Psoas muscle (tissue), 8 donors: ENCODE data around the gene AGAP3. TPM values are rescaled to one million over a fixed set of nuclear protein-coding genes. Genes with fewer than 3 reads are reported as not detected.

Experiments
- ATAC-seq, 4 donors: fragments of 200-7000 bp; cut with Tn5 transposase; one replicate each; pipeline ENCODE4 v1.9.1; 2020; ENCODE audit warnings: moderate library complexity in 3 of 4, mild to moderate bottlenecking in 2 of 4
- DNase-seq, 2 donors: peaks; one replicate each; pipeline ENCODE4 v3.0.0-alpha.2; 2020
- H3K27ac ChIP-seq: fragments of 200-600 bp; one replicate; pipeline ENCODE4 v1.8.0; 2022
- H3K27me3 ChIP-seq, 3 donors: fragments of 200-600 bp in 1 of 3; one replicate each; pipeline versions ENCODE4 v1.6.1 to v1.8.0; 2013 to 2022; ENCODE audit warnings: low read length in 2 of 3, mild to moderate bottlenecking in 2 of 3, moderate library complexity in 1 of 3; ENCODE audit not compliant: insufficient read depth in 3 of 3
- H3K36me3 ChIP-seq, 2 donors: fragments of 200-600 bp in 1 of 2; one replicate each; pipeline versions ENCODE4 v1.6.1 to v1.8.0; 2013 to 2022; ENCODE audit warnings: low read depth in 1 of 2, mild to moderate bottlenecking in 1 of 2, moderate library complexity in 1 of 2; ENCODE audit not compliant: insufficient read depth in 1 of 2
- H3K4me1 ChIP-seq: fragments of 200-600 bp; one replicate; pipeline ENCODE4 v1.8.0; 2022
- H3K4me3 ChIP-seq: fragments of 200-600 bp; one replicate; pipeline ENCODE4 v1.8.0; 2022; ENCODE audit warnings: mild to moderate bottlenecking
- H3K9me3 ChIP-seq: fragments of 200-600 bp; one replicate; pipeline ENCODE4 v1.8.0; 2022
- whole genome bisulfite sequencing, 3 donors: extraction: QIAGEN DNeasy Blood & Tissue Kit; methylation state at CpG; one replicate each; pipeline versions ENCODE4 v1.1.6 to v1.1.7; 2013; 5-methylcytosine and 5-hydroxymethylcytosine counted together
- intact Hi-C, 2 donors: fragments of 100-400 bp; cut with DNase I; formaldehyde crosslinking; loops; one replicate each; pipeline versions ENCODE4 v1.11.0 to v1.14.2; 2022
- polyA plus RNA-seq, 3 donors: library from polyadenylated mRNA; stranded (reverse); fragments of 200-250 nt; gene quantifications; one replicate each; pipeline ENCODE4 v1.2.3, GENCODE V29; 2013
- total RNA-seq, 4 donors: library from RNA; stranded (reverse); fragmentation: NEBNext Ultra II Directional in 2 of 4; extraction: Animal tissue kit (Norgen Biotek cat#: 25700) in 2 of 4; gene quantifications; one replicate each; pipeline versions ENCODE4 v1.2.1 to v1.2.4, GENCODE V29; 2021 to 2023
- TF ChIP-seq, protein P1 (sequence below): fragments of 200-600 bp; IDR thresholded peaks from one replicate; pipeline ENCODE4 v1.8.0; 2022; ENCODE audit warnings: antibody characterized with exemption
- donor health status: healthy with polysubstance abuse.
- donor health status: DM: no; HTN: no; CAD: no; lungs with moderate emphysema.
- donor health status: Bipolar disorder and iron deficiency.
- donor health status: healthy.
- donor health status: DM: yes; HTN: yes; CAD: no.
- donor health status: DM: no; HTN: no; CAD: no.
- donor health status: DM: no; HTN: no; CAD: no.
- donor health status: DM: yes; HTN: yes; CAD: no.

AGAP3 gene
- total and polyA plus RNA-seq, 7 donors = 38.4 to 75.3 (median 51.4) TPM

DNA sequence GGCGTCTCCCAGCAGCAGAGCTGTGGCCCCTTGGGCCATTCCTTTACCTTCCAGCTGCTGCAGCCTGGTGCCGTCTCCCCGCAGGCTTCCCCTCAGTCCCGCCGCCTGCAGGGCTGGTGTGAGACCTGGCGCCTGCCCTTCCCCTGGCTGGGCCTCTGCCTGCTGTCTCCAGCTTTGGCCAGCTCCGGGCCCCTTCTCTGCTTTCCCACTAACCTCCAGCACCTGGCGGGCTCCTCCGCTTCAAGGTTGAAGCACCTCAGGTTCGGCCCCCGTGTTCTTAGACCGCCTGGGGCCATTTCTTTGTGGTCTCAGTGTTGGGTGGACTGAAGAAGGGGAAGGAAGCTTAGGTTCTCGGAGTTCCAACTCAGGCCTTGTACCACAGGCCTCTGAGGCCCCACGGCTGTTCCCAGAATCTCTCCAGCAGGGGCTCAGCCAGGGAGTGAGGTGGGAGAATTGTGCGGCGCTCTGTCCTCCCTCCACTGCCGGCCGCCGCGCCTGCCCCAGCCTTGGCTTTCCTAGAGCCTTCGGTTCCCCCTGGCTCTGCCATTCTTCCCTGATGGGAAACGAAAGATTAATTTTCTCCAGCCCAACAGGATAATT lies 50.9 kb downstream of the AGAP3 start:
- ATAC-seq (no peak), DNase-seq (peak in 1 of 2 donors; percentile 41)
- WGBS, 3 donors = 85 to 90% (median 89%) methylated on average over 21 to 22 of the region's 22 CpGs
- H3K4me1 ChIP-seq = no peaks in the 10 kb centered on the region
- TF ChIP-seq, protein P1, sequence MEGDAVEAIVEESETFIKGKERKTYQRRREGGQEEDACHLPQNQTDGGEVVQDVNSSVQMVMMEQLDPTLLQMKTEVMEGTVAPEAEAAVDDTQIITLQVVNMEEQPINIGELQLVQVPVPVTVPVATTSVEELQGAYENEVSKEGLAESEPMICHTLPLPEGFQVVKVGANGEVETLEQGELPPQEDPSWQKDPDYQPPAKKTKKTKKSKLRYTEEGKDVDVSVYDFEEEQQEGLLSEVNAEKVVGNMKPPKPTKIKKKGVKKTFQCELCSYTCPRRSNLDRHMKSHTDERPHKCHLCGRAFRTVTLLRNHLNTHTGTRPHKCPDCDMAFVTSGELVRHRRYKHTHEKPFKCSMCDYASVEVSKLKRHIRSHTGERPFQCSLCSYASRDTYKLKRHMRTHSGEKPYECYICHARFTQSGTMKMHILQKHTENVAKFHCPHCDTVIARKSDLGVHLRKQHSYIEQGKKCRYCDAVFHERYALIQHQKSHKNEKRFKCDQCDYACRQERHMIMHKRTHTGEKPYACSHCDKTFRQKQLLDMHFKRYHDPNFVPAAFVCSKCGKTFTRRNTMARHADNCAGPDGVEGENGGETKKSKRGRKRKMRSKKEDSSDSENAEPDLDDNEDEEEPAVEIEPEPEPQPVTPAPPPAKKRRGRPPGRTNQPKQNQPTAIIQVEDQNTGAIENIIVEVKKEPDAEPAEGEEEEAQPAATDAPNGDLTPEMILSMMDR = no peak
- H3K27me3 ChIP-seq = no peaks in the 10 kb centered on the region
- H3K4me3 ChIP-seq = no peak overlapping the region
- H3K36me3 ChIP-seq = peaks cover 0 to 54% of the 10 kb centered on the region in 2 donors
- no peak overlapping the region for H3K27ac ChIP-seq
- no peaks in the 10 kb centered on the region for H3K9me3 ChIP-seq
- intact Hi-C loops = no loop called here

DNA sequence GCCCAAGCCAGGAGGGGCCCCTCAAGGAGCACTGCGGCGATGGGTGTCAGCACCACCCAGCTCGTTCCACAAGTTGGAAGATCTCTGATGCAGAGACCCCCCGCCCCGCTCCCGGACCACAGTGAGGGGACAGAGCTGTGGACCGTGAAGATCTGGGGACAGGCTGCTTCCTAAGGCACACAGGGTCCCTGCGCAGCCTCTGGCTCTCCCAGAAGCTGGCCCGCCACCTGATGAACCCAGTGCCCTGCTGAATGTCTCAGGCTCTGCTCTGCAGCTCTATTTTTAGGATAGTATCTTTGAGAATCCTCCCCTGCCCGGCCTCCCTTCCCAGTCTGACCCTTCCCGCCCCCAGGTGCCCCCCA lies 51.5 kb downstream of the AGAP3 start:
- ATAC-seq = no peak
- H3K36me3 ChIP-seq = peaks cover 0 to 54% of the 10 kb centered on the region in 2 donors
- intact Hi-C loops = no loop called here
- H3K27me3 ChIP-seq = no peaks in the 10 kb centered on the region
- 83 to 93% (median 89%) methylated on average over 10 to 11 of the region's 11 CpGs for WGBS, 3 donors
- H3K4me3 ChIP-seq = no peak overlapping the region
- H3K4me1 ChIP-seq = no peaks in the 10 kb centered on the region
- peak in 1 of 2 donors; percentile 24 for DNase-seq
- H3K27ac ChIP-seq = no peak overlapping the region
- TF ChIP-seq, protein P1 = no peak
- H3K9me3 ChIP-seq = no peaks in the 10 kb centered on the region

DNA sequence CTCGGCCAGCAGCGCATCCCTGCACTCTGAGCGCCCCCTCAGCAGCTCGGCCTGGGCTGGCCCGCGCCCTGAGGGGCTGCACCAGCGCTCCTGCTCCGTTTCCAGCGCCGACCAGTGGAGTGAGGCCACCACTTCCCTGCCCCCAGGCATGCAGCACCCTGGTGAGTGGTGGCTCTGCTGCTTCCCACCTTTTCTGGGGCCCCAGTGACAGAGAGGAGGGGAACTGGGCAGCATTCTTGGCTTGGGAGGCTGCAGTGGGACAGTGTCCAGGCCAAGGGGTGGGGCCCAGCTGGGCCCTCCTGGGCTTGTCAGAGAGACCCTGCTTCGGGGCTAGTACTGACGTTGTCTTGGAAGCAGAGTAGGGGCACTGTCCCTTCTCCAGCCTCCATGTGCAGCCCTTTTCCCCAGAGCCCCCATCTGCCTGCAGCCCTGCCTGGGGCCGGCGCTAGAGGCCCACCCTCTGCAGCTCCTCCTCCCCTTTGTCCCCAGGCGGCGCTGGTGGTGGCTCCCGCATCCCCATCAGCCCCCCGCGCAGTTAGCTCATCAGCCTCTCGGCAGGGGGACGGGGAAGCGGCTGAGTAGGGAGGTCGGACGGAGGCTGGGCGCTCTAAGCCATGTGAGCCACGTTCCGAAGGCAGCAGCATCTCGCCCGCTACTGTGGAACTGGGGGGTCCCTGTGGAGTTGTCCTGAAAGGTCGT lies 52.0 kb downstream of the AGAP3 start:
- intact Hi-C loops = no loop called here
- WGBS, 3 donors = 83 to 89% (median 86%) methylated on average over 20 to 30 of the region's 30 CpGs
- Histone ChIP-seq H3K9me3 (no peaks in the 10 kb centered on the region), H3K36me3 (peaks cover 0 to 52% of the 10 kb centered on the region in 2 donors), H3K4me3 (no peak overlapping the region), H3K4me1 (no peaks in the 10 kb centered on the region), H3K27me3 (no peaks in the 10 kb centered on the region), H3K27ac (no peak overlapping the region)
- TF ChIP-seq, protein P1 = no peak
- ATAC-seq = no peak
- DNase-seq = peak in 1 of 2 donors; percentile 47

DNA sequence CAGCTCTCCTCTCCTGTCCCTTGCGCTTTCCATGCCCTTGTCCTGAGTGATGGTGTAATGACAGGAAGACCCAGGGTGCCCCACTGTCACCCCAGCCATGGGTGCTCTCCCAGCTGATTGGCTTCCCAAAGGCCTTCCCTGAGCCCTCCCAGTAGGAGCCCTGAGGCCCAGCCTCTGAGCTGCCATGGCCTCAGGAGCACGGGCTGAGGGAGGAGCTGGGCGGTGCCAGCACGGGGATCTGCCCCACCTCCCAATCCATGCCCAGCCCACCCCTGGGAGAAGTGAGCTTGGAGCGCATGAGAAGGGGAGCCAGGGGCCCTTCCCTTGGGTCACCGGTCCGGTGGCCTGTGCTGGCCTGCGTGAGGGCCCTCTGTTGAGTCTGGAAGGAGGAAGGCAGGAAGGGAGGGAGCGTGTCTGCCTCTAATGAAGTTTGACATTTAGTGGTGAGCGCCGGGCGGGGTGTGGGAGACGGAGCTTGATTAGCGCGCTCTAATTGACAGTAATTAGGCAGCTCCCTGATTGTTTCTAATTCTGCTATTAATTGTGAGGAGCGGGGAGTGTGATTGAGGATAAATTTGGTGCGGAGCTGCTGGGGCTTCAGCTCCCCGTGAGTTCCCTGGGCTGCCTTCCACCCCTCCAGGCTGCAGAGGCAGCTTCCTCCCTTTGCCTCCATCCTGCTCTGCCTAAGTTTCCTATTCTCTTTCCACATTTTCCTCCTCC lies 53.0 kb downstream of the AGAP3 start:
- H3K36me3 ChIP-seq = peaks cover 0 to 55% of the 10 kb centered on the region in 2 donors
- ATAC-seq = no peak
- TF ChIP-seq, protein P1 = no peak
- H3K27ac ChIP-seq = no peak overlapping the region
- no peaks in the 10 kb centered on the region for H3K27me3 ChIP-seq
- peaks cover 4% of the 10 kb centered on the region for H3K4me1 ChIP-seq
- intact Hi-C loops = no loop called here
- WGBS, 3 donors = 82 to 87% (median 85%) methylated on average over 18 of the region's 18 CpGs
- peak in 1 of 2 donors; percentile 42 for DNase-seq
- no peaks in the 10 kb centered on the region for H3K9me3 ChIP-seq
- H3K4me3 ChIP-seq = no peak overlapping the region
